NCI-H748 treated with DMSO at 0.1 percent for 48 hours (cell line): ENCODE measurements around the gene NEURL1.
A peak's percentile ranks its signal among the peaks of the same experiment; 100 is the strongest.

ENCODE experiments used
- DNase-seq: peaks from one replicate; lab custom pipeline; 2025; lab: John Stamatoyannopoulos, UW

Gene NEURL1

DNA sequence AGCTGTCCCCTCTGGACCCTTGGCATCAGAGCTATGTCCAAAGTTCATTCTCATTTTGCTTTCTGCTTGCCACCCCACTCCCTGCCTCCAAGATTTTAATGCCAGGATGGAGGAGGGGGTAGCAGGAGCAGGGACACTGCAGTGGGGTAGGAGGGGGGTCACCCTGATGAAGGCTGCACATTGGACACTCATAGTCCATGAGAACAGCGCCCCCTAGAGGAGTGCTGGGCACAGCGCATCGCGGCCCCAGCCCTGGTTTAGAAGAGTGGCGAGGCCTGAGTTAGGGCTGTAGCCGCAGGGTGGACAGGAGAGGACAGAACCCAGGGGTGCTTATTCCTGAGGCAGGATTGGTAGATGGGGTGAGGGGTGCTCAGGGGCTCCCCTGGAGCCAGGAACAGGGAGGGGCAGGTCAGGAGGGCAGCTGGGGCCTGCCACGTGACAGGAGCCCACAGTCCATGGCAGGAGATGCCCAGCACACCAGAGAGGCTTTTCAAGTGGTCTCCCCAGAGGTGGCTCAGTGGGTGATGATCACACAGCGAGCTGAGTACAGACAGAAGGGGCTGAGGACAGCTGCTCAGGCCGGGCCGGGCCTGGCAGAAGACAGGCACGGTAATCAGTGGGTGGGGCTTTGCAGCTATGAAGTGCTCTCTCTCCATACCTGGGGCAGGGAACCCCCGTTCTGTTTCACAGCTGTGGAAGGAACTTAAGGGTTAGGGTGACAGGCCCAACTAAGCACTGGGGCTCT lies 71.4 kb downstream of the NEURL1 start:
- no peak for DNase-seq

DNA sequence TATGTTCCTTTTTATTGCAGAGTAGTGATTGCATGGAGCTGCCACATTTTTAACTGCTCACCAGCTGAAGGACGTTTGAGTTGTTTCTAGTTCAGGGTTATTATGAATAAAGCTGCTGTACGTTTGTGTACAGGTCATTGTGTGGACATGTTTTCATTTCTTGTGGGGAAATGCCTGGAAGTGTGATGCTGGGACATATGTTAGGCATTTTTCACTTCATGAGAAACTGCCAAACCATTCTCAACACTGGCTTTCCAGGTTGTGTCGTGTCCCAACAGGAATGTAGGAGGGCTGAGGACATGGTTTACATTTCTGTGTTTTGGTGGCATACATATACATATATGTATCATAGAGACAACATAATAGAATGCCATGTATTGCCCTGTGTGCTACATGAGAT lies 73.0 kb downstream of the NEURL1 start:
- DNase-seq = no peak

DNA sequence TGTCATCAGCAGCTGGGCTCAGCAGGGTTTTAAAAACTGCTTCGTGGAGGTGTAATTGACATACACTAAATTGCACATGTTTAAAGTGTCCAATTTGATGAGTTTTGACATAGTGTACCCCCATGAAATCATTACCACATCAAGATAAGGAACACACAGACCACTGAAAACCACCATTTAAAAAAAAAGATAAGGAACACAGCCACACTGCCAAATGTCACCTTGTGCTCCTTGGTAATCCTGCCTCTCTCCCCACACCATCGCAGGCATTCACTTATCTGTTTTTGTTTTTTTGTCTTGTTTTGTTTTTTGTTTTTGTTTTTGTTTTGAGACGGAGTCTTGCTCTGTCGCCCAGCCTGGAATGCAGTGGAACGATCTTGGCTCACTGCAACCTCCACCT lies 75.0 kb downstream of the NEURL1 start:
- DNase-seq = no peak

GRCh38 chr10:103569896-103570295 lies 76.4 kb downstream of the NEURL1 start:
- DNase-seq = no peak

GRCh38 chr10:103570844-103571655 lies 77.5 kb downstream of the NEURL1 start:
- DNase-seq = no peak

DNA sequence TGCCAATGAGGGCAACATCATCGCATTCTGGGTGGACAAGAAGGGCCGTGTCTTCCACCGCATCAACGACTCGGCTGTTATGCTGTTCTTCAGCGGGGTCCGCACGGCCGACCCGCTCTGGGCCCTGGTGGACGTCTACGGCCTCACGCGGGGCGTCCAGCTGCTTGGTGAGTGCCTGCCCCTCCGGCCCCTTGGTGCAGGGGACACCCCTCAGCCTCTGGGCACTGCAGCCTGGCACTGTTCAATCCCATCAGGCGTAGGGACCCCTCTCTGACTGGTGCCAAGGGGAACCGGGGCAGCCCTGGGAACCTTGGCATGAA lies 78.1 kb downstream of the NEURL1 start:
- DNase-seq = no peak

GRCh38 chr10:103572347-103573204 lies 79.1 kb downstream of the NEURL1 start:
- DNase-seq = no peak

DNA sequence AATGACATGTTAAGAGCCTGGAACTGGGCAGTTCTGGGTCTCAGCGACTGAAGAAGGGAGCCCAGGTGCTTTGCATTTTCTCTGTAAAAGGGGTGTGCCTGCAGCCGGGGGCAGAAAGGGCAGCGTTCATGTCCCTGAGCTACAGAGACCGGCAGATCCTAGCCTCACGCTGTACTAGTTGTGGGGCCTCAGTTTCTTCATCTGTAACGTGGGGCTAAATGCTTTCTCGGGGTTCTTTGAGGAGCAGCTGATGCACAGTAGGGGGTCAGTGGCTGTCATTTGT lies 79.6 kb downstream of the NEURL1 start:
- no peak for DNase-seq

GRCh38 chr10:103574097-103575061 lies 80.9 kb downstream of the NEURL1 start:
- DNase-seq = no peak

- DNase-seq = no peak
Measured at GRCh38 chr10:103575416-103576075, 82.0 kb downstream of the NEURL1 start.

- DNase-seq = no peak
Measured at GRCh38 chr10:103576076-103576471, 82.6 kb downstream of the NEURL1 start.

- DNase-seq = peak; percentile 48
Measured at GRCh38 chr10:103576862-103577261, 83.4 kb downstream of the NEURL1 start.

- no peak for DNase-seq
Measured at GRCh38 chr10:103578782-103579382, 85.4 kb downstream of the NEURL1 start.

- no peak for DNase-seq
Measured at GRCh38 chr10:103580011-103580410, 86.5 kb downstream of the NEURL1 start.

GRCh38 chr10:103580430-103580829 lies 86.9 kb downstream of the NEURL1 start:
- DNase-seq = no peak

- no peak for DNase-seq
Measured at GRCh38 chr10:103581499-103581898, 88.0 kb downstream of the NEURL1 start.

DNA sequence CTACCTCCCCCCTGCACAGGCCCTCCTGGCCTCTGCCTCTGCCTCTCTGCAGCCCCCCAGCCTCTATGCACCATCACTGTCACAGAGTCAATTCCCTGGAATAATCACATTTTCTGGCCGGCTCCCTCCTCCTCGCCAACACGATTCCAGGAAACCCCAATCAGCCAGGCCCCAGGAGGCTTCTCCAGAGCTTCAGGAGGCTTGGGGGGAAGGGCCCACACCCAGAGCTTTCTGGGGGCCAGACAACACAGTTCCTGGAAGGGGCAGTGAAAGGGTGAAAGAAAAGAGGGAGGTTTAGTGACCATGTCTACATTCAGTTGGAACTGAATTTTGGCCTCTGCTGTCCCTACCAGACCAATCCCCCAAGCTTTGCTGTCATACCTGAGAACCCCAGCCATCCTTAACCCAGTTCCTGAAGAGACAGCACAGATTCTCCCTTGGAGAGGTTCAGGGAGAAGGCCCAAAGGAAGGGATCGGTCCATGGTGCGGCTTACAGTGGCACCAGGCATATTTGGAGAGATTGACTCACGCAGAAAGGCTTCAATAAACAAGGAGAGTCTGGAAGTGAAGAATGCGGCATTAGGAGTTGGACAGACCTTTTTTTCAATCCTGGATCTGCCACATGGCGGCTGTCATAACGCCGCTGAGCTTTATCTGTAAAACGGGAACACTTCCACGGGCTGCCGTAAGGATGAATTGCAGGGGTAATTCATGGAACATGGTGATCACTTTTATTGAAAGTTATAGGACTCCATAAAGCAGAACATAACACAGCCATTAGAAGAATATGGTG lies 89.0 kb downstream of the NEURL1 start:
- DNase-seq = no peak

GRCh38 chr10:103583871-103584215 lies 90.3 kb downstream of the NEURL1 start:
- no peak for DNase-seq

DNA sequence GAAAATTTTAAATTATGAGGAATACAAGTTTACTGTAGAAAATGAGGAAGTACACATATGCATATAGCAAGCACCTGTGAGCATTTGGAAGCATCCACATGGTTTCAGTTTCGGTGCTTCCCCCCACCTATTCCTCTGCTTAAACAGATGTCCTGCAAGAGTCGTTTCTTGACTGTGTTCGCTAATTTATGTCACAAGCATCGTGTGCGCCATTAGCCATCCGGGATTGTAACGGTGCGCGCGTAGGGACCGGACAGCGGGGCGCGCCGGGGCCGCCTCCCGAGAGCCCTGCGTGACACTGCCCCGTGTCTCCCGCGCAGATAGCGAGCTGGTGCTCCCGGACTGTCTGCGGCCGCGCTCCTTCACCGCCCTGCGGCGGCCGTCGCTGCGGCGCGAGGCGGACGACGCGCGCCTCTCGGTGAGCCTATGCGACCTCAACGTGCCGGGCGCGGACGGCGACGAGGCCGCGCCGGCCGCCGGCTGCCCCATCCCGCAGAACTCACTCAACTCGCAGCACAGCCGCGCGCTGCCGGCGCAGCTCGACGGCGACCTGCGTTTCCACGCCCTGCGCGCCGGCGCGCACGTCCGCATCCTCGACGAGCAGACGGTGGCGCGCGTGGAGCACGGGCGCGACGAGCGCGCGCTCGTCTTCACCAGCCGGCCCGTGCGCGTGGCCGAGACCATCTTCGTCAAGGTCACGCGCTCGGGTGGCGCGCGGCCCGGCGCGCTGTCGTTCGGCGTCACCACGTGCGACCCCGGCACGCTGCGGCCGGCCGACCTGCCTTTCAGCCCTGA lies 90.9 kb downstream of the NEURL1 start:
- no peak for DNase-seq
